Esophagus muscularis mucosa (tissue), 4 donors: Measurements from ENCODE around the gene RNF25. TPM values are rescaled to one million over a fixed set of nuclear protein-coding genes. Genes with fewer than 3 reads are reported as not detected.

Experiments
- DNase-seq: peaks from one replicate; pipeline ENCODE4 v3.0.0-alpha.2; 2017; ENCODE audit errors: extremely low spot score
- H3K27ac ChIP-seq, 4 donors: fragments of 200-600 bp; sonication (generic); replicated peaks in 1 of 4; 1 replicate in 3 of 4; 2 replicates in 1 of 4; pipeline ENCODE4 v1.5.1; 2016 to 2019; ENCODE audit warnings: mild to moderate bottlenecking in 1 of 4
- H3K27me3 ChIP-seq, 4 donors: fragments of 200-600 bp; sonication (generic); one replicate each; pipeline versions ENCODE4 v1.5.1 to v1.6.0; 2016 to 2019
- H3K36me3 ChIP-seq, 4 donors: fragments of 200-600 bp; sonication (generic); one replicate each; pipeline ENCODE4 v1.5.1; 2016 to 2019
- H3K4me1 ChIP-seq, 4 donors: fragments of 200-600 bp; sonication (generic); one replicate each; pipeline ENCODE4 v1.5.1; 2016 to 2019
- H3K4me3 ChIP-seq, 4 donors: fragments of 200-600 bp; sonication (generic); 1 replicate in 2 of 4; 2 replicates in 2 of 4; pipeline ENCODE4 v1.5.1; 2016 to 2019; ENCODE audit warnings: mild to moderate bottlenecking in 4 of 4, moderate library complexity in 1 of 4
- H3K9me3 ChIP-seq, 4 donors: fragments of 200-600 bp; sonication (generic); 1 replicate in 3 of 4; 2 replicates in 1 of 4; pipeline ENCODE4 v1.5.1; 2016 to 2019
- EP300 ChIP-seq: sonication (generic); formaldehyde crosslinking; IDR thresholded peaks from one replicate; pipeline ENCODE4 v1.6.1; 2017; ENCODE audit warnings: antibody characterized with exemption
- POLR2A ChIP-seq: fragments of 450-650 bp; IDR thresholded peaks from one replicate; pipeline ENCODE4 v1.6.1; 2017; ENCODE audit warnings: antibody characterized with exemption, moderate library complexity, mild to moderate bottlenecking, low read depth
- POLR2AphosphoS5 ChIP-seq, 2 donors: sonication (generic); formaldehyde crosslinking; IDR thresholded peaks; one replicate each; pipeline ENCODE4 v1.6.1; 2017; ENCODE audit warnings: antibody characterized with exemption in 2 of 2
- WGBS: methylation state at CpG from one replicate; pipeline ENCODE4 v1.1.5; 2018; 5-methylcytosine and 5-hydroxymethylcytosine counted together
- intact Hi-C: fragments of 100-400 bp; cut with DNase I; formaldehyde crosslinking; loops from one replicate; pipeline ENCODE4 v1.15.1; 2023
- total RNA-seq, 4 donors: library from RNA; depleted of rRNA; stranded (reverse); fragments of >200 nt; gene quantifications; one replicate each; pipeline versions ENCODE4 v1.1.0 to v1.2.1, GENCODE V29; 2016
- TF ChIP-seq, protein P1 (sequence below), 3 experiments: fragments of 200-600 bp in 2 of 3; fragments of 450-650 bp in 1 of 3; sonication (generic) in 2 of 3; IDR thresholded peaks; one replicate each; pipeline ENCODE4 v1.5.1; 2017 to 2019; ENCODE audit warnings: antibody characterized with exemption in 3 of 3, mild to moderate bottlenecking in 2 of 3, moderate library complexity in 1 of 3

Gene RNF25
- total RNA-seq, 4 donors from 2014 or later = 16.6 to 27.5 (median 21.1) TPM

DNA sequence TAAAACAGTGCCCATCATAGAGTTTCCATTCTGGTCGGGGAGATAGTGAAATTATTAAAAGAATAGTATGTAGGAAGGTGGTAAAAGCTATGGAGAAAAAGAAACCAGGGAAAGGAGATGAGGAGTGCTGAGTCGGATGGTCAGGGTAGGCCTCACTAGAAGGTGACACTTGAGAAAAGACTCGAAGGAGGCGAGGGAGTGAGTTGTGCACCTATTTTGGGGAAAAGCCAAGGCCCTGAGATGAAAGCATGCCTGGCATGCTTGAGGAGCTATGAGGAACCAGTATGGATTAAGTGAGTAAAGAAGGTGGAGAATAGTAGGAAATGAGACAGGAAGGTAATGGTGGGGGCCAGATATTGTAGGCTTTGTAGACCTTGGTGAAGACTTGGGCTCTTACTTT lies 31.5 kb upstream of the RNF25 start:
- Histone ChIP-seq H3K27ac (no peak overlapping the region), H3K27me3 (no peaks in the 10 kb centered on the region), H3K4me1 (no peaks in the 10 kb centered on the region), H3K4me3 (no peak overlapping the region), H3K9me3 (no peaks in the 10 kb centered on the region), H3K36me3 (peaks cover 14 to 42% (median 21%) of the 10 kb centered on the region in 4 donors)
- WGBS = 87% methylated on average over 4 of the region's 4 CpGs
- TF ChIP-seq POLR2AphosphoS5 (IDR thresholded peaks at IDR 0.05) (no peak), POLR2A (no peak), EP300 (no peak)
- TF ChIP-seq, protein P1, sequence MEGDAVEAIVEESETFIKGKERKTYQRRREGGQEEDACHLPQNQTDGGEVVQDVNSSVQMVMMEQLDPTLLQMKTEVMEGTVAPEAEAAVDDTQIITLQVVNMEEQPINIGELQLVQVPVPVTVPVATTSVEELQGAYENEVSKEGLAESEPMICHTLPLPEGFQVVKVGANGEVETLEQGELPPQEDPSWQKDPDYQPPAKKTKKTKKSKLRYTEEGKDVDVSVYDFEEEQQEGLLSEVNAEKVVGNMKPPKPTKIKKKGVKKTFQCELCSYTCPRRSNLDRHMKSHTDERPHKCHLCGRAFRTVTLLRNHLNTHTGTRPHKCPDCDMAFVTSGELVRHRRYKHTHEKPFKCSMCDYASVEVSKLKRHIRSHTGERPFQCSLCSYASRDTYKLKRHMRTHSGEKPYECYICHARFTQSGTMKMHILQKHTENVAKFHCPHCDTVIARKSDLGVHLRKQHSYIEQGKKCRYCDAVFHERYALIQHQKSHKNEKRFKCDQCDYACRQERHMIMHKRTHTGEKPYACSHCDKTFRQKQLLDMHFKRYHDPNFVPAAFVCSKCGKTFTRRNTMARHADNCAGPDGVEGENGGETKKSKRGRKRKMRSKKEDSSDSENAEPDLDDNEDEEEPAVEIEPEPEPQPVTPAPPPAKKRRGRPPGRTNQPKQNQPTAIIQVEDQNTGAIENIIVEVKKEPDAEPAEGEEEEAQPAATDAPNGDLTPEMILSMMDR (IDR thresholded peaks at IDR 0.05) = no peak
- intact Hi-C loops = no loop called here
- no peak for DNase-seq

DNA sequence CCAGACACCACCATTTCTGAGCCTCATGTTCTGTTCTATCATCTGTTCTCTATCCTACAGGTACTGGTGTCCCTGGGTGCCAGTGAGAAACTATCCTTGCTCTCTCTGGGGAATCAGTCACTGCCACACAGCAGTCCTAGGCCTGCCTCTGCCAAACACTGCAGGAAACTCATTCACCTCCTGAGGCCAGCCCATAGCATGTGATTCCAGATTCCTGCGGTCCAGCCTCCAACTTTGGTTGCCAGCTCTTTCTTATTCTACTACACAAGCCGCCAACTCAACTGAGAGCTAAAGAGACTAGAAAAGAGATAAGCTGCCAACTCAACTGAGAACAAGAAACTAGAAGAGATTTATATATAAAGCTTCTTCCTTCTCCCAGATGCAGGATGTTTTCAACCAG lies 30.0 kb upstream of the RNF25 start:
- Histone ChIP-seq H3K36me3 (peaks cover 15 to 58% (median 28%) of the 10 kb centered on the region in 4 donors), H3K4me3 (no peak overlapping the region), H3K27ac (no peak overlapping the region), H3K4me1 (no peaks in the 10 kb centered on the region), H3K9me3 (no peaks in the 10 kb centered on the region), H3K27me3 (no peaks in the 10 kb centered on the region)
- TF ChIP-seq, protein P1 (IDR thresholded peaks at IDR 0.05) = no peak
- TF ChIP-seq EP300 (no peak), POLR2AphosphoS5 (IDR thresholded peaks at IDR 0.05) (no peak), POLR2A (no peak)
- 87% methylated on average over 2 of the region's 2 CpGs for WGBS
- no peak for DNase-seq
- intact Hi-C loops = no loop called here

DNA sequence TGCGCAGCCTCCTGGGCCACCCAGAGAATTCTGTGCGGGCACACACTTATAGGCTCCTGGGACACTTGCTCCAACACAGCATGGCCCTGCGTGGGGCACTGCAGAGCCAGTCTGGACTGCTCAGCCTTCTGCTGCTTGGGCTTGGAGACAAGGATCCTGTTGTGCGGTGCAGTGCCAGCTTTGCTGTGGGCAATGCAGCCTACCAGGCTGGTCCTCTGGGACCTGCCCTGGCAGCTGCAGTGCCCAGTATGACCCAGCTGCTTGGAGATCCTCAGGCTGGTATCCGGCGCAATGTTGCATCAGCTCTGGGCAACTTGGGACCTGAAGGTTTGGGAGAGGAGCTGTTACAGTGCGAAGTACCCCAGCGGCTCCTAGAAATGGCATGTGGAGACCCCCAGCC lies 27.1 kb upstream of the RNF25 start:
- H3K4me1 ChIP-seq = no peaks in the 10 kb centered on the region
- H3K27me3 ChIP-seq = no peaks in the 10 kb centered on the region
- no peak overlapping the region for H3K4me3 ChIP-seq
- WGBS = 92% methylated on average over 5 of the region's 8 CpGs
- H3K9me3 ChIP-seq = no peaks in the 10 kb centered on the region
- no peak overlapping the region for H3K27ac ChIP-seq
- peaks cover 22 to 83% (median 42%) of the 10 kb centered on the region in 4 donors for H3K36me3 ChIP-seq
- DNase-seq = no peak
- intact Hi-C loops = no loop called here
- TF ChIP-seq POLR2AphosphoS5 (IDR thresholded peaks at IDR 0.05) = no peak
- no peak for TF ChIP-seq EP300
- no peak for TF ChIP-seq POLR2A
- TF ChIP-seq, protein P1 (IDR thresholded peaks at IDR 0.05) = no peak

DNA sequence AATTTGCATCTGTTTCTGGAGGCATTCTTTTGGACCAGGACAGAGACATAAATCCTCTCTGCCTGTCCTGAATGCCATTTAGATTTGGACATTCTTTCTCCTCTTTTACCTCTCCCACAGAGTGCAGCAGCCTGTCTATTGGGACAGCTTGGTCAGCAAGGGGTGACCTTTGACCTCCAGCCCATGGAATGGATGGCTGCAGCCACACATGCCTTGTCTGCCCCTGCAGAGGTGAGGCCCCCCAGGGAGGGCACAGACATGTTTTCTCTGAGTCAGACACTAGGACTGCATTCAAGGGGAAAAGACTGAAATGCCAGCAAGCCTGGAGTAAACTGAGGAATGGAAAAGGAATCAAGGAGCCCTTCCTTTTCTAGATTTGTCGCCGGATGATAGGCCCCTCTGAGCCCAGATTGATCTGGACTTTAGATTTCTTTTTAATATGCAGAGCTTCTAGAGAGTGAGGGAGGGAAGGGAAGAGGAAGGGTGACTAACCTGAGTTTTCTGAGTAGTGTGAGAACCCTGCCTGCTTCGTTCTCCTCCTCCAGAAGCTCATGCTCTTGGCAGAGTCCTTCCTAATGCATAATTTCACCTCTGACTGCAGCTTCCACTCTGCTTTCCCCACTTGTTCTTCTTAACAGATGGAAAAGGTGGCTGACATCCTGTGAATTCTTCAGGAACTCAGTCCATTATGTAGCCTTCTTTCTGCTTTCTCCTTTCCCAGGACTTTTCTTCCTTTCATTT lies 22.8 kb upstream of the RNF25 start:
- peaks cover 33 to 96% (median 68%) of the 10 kb centered on the region in 4 donors for H3K36me3 ChIP-seq
- DNase-seq = no peak
- 87% methylated on average over 3 of the region's 3 CpGs for WGBS

More for the DNA sequence above, 22.8 kb upstream of the RNF25 start:
- no peaks in the 10 kb centered on the region for H3K27me3 ChIP-seq
- TF ChIP-seq POLR2A (no peak), POLR2AphosphoS5 (IDR thresholded peaks at IDR 0.05) (no peak), EP300 (no peak)
- TF ChIP-seq, protein P1 (IDR thresholded peaks at IDR 0.05) = no peak
- H3K4me3 ChIP-seq = no peak overlapping the region
- intact Hi-C loops = no loop called here
- H3K27ac ChIP-seq = no peak overlapping the region
- H3K9me3 ChIP-seq = no peaks in the 10 kb centered on the region
- no peaks in the 10 kb centered on the region for H3K4me1 ChIP-seq
